GM21381 (cell line): ENCODE measurements around the gene MPPED1.

Experiments
- ATAC-seq: cut with Tn5 transposase; IDR thresholded peaks from one replicate; pipeline ENCODE4 v1.9.1; 2021; ENCODE audit warnings: mild to moderate bottlenecking, moderate library complexity; ENCODE audit not compliant: unreplicated experiment

Gene MPPED1

GRCh38 chr22:43392385-43392989, 19.3 kb upstream of the MPPED1 start:
- ATAC-seq = no peak

- ATAC-seq = no peak
Observed at GRCh38 chr22:43393132-43393843, 18.5 kb upstream of the MPPED1 start.

- no peak for ATAC-seq
Observed at GRCh38 chr22:43393844-43394474, 17.9 kb upstream of the MPPED1 start.

GRCh38 chr22:43395086-43395695, 16.6 kb upstream of the MPPED1 start:
- no peak for ATAC-seq

GRCh38 chr22:43396321-43396933, 15.4 kb upstream of the MPPED1 start:
- no peak for ATAC-seq

GRCh38 chr22:43396934-43397457, 14.8 kb upstream of the MPPED1 start:
- no peak for ATAC-seq

- no peak for ATAC-seq
Observed at GRCh38 chr22:43397766-43398165, 14.0 kb upstream of the MPPED1 start.

- no peak for ATAC-seq
Observed at GRCh38 chr22:43398246-43398645, 13.6 kb upstream of the MPPED1 start.

GRCh38 chr22:43398910-43399309, 12.9 kb upstream of the MPPED1 start:
- ATAC-seq = no peak

- ATAC-seq = no peak
Observed at GRCh38 chr22:43399338-43399979, 12.4 kb upstream of the MPPED1 start.

- ATAC-seq = no peak
Observed at GRCh38 chr22:43399980-43400358, 11.8 kb upstream of the MPPED1 start.

GRCh38 chr22:43400449-43400848, 11.4 kb upstream of the MPPED1 start:
- ATAC-seq = no peak

- ATAC-seq = no peak
Observed at GRCh38 chr22:43401233-43401632, 10.6 kb upstream of the MPPED1 start.

GRCh38 chr22:43401661-43402060, 10.2 kb upstream of the MPPED1 start:
- no peak for ATAC-seq

- ATAC-seq = no peak
Observed at GRCh38 chr22:43402128-43402527, 9.7 kb upstream of the MPPED1 start.

GRCh38 chr22:43404673-43405385, 7.0 kb upstream of the MPPED1 start:
- ATAC-seq = no peak

GRCh38 chr22:43406186-43406790, 5.5 kb upstream of the MPPED1 start:
- no peak for ATAC-seq

GRCh38 chr22:43407591-43407990, 4.2 kb upstream of the MPPED1 start:
- no peak for ATAC-seq

- no peak for ATAC-seq
Observed at GRCh38 chr22:43408009-43408408, 3.8 kb upstream of the MPPED1 start.

- ATAC-seq = no peak
Observed at GRCh38 chr22:43409046-43409445, 2.8 kb upstream of the MPPED1 start.
